ENCODE results near the gene PF4V1.

DNA sequence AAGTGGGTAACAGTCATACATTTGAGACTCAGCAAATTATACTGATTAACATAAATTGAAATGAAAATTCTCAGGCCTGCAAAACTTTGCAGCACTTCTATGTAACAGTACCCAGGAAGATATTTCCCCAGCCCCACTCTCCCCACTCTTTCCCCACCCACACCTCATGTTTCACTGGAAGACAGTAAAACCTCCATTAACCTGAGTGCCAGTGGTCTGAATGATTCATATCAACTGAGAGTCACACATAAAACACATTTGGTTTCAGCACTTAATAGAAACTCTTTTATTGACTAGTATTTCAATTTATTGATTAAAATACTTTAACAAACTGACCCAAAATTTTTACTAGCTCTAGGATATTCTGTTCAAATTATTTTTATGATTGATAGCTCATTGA is 9.7 kb upstream of the PF4V1 start:
- TF ChIP-seq POLR2A (IDR thresholded peaks at IDR 0.05) (no peak), POLR2AphosphoS5 (IDR thresholded peaks at IDR 0.05) (no peak)
- TF ChIP-seq, protein P1, sequence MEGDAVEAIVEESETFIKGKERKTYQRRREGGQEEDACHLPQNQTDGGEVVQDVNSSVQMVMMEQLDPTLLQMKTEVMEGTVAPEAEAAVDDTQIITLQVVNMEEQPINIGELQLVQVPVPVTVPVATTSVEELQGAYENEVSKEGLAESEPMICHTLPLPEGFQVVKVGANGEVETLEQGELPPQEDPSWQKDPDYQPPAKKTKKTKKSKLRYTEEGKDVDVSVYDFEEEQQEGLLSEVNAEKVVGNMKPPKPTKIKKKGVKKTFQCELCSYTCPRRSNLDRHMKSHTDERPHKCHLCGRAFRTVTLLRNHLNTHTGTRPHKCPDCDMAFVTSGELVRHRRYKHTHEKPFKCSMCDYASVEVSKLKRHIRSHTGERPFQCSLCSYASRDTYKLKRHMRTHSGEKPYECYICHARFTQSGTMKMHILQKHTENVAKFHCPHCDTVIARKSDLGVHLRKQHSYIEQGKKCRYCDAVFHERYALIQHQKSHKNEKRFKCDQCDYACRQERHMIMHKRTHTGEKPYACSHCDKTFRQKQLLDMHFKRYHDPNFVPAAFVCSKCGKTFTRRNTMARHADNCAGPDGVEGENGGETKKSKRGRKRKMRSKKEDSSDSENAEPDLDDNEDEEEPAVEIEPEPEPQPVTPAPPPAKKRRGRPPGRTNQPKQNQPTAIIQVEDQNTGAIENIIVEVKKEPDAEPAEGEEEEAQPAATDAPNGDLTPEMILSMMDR (IDR thresholded peaks at IDR 0.05 in 8 of 11, conservative IDR thresholded peaks at IDR 0.05 in 3 of 11), result no peak
